Activated T-cell treated with anti-CD3 and anti-CD28 coated beads for 4 hours (primary cell): ENCODE results near the gene MAN1A1.

Experiments
- DNase-seq: peaks from one replicate; pipeline ENCODE4 v3.0.0-alpha.2; 2020

Gene MAN1A1

DNA sequence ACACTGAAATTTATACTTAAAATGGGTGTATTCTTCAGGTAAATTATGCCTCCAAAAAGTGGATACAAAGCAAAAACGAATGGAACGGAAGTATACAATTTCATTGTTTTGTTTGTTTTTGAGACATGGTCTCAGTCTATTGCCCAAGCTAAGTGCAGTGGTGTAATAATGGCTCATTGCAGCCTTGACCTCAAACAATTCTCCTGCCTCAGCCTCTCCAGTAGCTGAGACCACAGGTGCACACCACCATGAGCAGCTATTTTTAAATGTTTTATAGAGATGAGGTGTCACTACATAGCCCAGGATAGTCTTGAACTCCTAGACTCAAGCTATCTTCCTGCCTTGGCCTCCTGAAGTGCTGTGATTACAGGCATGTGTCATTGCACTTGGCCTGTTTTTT, 122.2 kb downstream of the MAN1A1 start:
- DNase-seq = no peak

- DNase-seq = no peak
These were observed 123.5 kb downstream of the MAN1A1 start for GRCh38 chr6:119226089-119226488.

DNA sequence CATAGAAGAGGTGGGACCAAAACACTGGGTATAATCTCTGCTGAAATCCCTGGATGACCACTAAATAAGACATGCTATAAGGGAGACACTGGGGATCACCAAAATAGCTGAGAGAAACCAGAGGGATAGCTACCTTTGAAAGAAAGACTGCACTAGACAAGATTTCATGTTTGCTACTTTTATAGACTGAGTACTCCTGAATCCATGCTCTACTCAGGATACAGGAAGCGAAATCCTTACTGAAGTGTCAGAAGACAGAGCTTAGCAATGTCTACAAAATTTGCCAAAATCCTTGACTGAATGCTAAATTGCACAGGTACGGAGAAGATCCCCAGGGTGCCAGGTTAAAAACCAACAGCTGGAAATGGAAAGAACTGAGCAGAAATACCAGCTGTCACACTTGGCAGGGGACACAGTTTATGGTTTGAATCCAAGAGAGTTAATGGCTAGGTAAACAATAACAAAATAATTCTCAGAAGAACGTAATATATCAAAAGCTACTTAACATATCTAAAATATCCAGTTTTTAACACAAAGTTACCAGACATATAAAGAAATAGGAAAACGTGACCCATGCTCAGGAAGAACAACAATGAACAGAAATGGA, 125.4 kb downstream of the MAN1A1 start:
- DNase-seq = no peak

GRCh38 chr6:119220452-119220851, 129.1 kb downstream of the MAN1A1 start:
- no peak for DNase-seq

- no peak for DNase-seq
These were observed 131.0 kb downstream of the MAN1A1 start for GRCh38 chr6:119218548-119218947.

- DNase-seq = no peak
These were observed 133.5 kb downstream of the MAN1A1 start for GRCh38 chr6:119215885-119216590.

GRCh38 chr6:119215309-119215708, 134.3 kb downstream of the MAN1A1 start:
- DNase-seq = no peak

- no peak for DNase-seq
These were observed 139.0 kb downstream of the MAN1A1 start for GRCh38 chr6:119210596-119210995.

DNA sequence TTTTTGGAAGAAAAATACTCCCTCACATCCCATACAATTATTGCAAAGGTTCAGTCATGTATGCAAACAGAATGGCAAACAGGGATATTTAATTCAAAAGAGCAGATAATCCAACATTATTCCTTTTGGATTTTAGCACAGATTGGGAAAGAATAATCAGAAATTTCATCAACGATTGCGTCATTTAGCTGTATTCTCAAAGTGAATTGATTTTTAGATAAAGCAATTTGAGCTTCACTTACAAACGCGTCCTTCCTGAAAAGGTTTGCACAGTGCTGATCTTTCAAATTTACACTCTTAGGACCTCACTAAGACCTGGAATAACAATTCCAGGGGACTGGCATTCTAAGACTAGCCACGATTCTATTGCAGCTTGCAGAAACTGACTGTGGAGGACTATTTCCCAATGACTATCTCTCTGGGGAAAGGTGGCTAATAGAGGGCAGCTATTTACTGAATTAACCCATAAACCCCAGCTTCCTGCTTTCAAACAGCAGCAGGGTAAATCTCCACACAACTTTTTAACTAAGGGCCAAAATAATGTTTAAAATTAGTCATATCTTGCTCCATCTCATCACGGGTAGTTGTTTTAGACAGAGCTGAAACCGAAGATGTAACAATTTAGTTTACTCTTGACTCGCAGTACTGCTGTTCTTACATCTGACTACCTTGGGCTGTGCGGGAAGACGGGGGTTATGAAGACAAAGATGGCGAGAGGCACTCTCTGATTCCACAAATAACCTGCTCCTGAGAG, 139.9 kb downstream of the MAN1A1 start:
- no peak for DNase-seq

DNA sequence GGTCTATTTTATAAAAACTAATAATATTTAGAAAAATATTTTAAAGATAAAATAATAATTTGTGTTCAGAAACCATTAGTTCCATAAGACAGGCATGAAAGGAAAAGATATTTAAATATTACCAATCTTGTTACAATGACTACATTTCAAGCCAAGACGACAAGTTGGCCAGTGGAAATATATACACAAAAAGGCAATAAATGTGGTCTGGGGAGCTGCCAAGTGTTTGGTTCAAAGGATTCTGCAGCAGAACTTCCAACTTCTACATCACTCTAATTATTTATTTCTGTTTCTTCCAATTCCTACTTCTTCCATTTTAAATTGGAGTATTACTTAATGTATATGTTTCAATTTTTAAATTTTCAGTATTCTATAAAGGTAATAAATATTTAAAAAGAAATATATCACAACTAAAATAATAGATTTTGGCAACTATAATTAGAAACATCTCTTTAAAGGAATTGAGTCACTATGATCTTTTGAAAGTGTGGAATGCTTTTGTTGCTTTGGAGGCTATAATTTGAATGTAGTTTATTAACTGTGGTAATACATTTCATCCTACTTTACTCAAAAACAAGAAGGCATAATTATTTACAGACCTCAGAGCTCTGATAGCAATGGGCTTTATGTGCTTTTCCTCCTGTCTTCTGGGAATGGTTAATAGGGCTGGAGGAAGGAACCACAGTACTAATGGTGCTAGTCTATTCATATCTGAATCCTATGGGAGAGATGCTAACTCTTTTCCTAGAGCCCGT, 141.4 kb downstream of the MAN1A1 start:
- no peak for DNase-seq

DNA sequence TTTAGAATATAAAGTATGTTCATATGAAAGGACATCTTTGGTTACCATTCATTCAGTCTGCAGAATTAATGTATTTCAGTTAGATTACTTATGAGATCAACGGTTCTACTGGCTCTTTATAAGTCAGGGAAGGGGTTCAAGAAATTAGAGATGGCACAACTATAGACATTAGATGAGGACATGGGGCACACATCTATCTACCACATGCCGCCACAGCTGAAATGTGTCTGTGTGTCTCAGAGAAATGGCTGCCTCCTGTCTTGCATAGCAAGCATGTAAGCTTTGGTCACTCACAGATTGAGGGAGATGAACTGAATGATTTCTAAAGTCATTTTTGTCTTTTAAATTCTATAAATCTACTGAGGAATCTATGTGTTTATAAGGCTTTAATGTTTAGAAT, 142.2 kb downstream of the MAN1A1 start:
- no peak for DNase-seq

DNA sequence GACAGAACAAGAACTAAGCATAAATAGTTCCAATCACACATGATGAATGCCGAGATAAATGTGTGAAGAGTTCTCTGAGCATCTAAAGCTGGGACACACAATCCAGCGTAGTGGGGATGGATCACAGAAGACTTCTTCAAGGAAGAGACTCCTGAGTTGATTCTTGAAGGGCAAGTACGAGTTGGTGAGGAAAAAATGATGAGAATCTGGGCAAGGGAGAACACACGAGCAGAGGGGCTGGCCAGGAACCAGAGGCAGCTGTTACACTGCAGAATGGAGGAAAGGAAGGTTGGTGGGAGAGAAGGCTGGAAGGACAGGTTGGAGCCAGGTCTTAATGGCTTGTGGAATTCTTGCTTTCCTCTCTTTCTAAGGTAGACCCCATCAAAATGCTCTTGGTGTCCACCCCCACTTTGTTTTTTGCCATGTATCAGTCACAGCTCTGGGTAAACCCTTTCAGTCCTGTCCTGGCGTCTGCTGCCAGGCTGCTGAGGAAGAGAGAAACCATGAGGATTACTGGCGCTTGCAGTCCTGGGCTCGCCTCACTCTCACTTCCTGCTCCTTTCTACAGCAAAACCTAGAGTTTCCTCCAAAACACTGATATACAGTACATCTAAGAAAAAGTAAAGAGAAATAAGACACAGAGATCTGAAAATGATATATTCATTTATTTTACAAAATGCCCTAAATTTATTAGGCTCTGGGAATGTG, 143.5 kb downstream of the MAN1A1 start:
- DNase-seq = no peak

- no peak for DNase-seq
These were observed 144.8 kb downstream of the MAN1A1 start for GRCh38 chr6:119204719-119205118.

GRCh38 chr6:119201480-119201879, 148.1 kb downstream of the MAN1A1 start:
- DNase-seq = no peak

DNA sequence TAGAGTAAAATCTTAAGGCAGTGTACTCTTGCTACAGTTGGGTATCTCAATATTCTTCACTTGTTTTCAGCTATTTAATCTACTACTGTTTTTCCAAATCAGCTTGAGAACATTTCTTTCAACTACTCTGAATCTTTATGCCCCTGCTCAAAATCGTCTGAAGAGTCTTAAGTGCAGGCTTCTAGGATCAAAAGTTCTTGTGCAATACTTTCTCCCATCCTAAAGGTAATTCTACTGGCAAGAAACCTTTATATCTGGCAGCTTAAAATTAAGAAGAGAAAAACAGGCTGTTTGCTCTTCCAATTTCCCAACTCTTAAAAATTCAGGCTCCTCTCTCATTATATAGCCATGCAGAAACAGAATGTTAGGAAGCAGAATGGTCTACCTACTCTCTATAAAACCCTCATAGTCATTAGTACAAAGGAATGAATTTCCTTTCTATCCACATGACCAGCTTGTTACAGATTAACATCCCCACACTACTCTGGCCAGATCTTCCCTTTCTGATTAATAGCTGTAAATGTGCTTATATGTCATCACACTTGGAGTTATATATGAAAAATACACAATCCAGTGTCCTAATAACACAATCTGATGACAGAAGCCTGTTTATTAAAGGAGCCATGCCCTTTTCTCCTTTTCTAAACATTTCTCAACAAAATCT, 148.9 kb downstream of the MAN1A1 start:
- no peak for DNase-seq

DNA sequence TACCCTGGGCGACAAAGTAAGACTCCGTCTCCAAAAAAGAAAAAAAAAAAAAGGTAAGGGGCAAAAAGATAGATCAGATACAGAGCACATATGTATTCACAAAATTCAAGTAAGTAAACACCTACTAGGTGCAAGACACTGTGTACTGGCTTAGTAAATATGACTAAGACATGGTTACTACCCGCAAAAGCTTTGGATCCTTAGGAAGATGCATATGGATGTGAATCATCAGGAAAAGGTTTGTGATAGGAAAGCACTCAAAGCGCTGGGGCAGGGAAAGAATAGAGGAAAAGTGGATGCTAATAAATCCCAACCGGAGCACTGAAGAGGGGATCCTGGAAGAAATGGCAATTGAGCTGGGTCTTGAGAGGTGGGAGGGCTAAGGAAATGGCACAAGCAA, 152.3 kb downstream of the MAN1A1 start:
- no peak for DNase-seq

GRCh38 chr6:119196715-119197114, 152.8 kb downstream of the MAN1A1 start:
- no peak for DNase-seq

DNA sequence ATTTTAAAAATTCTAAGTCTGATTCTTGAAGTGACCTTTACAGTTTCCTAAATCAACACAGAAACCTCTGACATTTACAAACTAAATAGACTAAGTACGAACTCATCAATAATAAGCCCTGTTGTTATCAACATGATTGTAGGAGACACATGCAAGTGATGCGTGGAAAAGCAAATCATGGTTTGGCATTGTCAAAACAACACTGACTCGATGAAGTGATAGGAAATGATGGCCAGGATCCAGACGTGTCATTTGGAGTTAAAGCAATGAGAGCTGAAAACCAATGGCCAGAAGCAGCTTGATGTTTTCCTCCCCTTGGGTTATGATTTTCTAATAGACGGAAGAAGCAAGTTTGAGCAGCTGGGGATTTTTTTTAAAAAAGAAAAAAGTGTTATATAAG, 153.7 kb downstream of the MAN1A1 start:
- DNase-seq = no peak

GRCh38 chr6:119195204-119195603, 154.4 kb downstream of the MAN1A1 start:
- DNase-seq = no peak

DNA sequence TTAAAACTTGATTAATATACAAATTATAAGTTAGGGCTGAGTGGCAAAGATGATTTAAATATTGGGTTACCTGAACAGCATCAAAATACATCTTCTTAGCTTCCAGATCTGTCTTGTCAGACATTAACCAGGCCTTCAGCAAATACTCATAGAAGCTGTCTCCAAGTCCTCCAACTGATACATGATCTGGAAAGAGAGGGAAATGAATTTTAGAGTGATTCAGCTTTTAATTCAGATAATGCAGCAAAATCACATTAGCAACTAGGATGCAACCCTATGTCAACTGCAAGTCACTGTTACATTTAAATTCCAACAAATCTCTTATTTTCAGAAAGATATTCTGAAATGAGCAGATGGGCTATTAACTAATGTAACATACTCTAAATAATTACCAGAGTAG, 155.9 kb downstream of the MAN1A1 start:
- DNase-seq = no peak

DNA sequence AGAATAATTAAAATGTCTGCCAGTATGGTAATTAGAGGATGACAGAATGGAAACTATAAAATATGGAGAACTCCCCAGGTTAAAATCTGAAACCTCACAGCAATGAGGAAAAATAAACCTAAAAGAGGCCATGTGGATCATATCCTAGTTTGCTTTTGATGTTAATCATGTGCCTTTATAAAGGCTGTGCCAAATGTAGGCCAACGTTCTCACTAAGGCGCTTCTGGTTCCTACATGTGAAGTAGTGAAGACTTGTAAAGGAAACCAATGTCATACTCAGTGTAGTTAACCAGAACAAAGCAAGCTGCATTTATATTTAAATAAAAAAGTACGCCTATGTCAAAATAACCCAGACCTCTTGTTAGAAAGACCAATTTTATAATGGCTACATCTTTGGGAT, 157.4 kb downstream of the MAN1A1 start:
- no peak for DNase-seq

DNA sequence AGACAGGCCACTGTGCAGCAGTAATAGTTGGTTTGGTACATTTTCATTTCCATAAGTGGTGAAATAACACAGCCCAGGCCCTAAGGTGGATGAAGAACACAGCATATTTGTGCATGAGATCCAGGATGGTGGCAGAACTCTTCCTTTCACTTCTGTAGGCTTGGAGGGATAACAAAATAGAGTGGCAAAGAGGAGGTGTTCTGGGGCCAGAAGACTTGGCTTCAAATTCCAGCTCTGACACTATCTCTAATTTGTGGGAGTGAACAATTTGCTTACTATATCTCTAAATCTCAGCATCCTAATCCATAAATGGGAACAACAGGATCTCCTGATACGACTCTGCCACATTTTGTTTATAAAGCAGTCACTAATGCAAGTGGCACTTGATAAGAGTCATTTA, 159.4 kb downstream of the MAN1A1 start:
- DNase-seq = no peak
